ENCODE measurements around the gene DNAH17.

Gene DNAH17

GRCh38 chr17:78494696-78495330 is 82.4 kb downstream of the DNAH17 start:
- no peak for TF ChIP-seq ESRRG (CRISPR knock-in tag; IDR thresholded peaks at IDR 0.05)
- no peak for TF ChIP-seq BACH2 (CRISPR knock-in tag; IDR thresholded peaks at IDR 0.05; ENCODE audit: borderline replicate concordance)
- TF ChIP-seq PPARA (CRISPR knock-in tag; IDR thresholded peaks at IDR 0.05; ENCODE audit: borderline replicate concordance) = no peak
- no peak for TF ChIP-seq TOX (CRISPR knock-in tag; IDR thresholded peaks at IDR 0.05; ENCODE audit: borderline replicate concordance)
- no peak for TF ChIP-seq CREB5 (CRISPR knock-in tag; IDR thresholded peaks at IDR 0.05; ENCODE audit: low read depth)
- no peak for TF ChIP-seq ISL1 (CRISPR knock-in tag; IDR thresholded peaks at IDR 0.05)
- no peak for TF ChIP-seq ZC3H10 (CRISPR knock-in tag; IDR thresholded peaks at IDR 0.05)
- no peak for TF ChIP-seq CSRNP3 (CRISPR knock-in tag; IDR thresholded peaks at IDR 0.05)
- no peak for TF ChIP-seq SNAI2 (CRISPR knock-in tag; IDR thresholded peaks at IDR 0.05)
- TF ChIP-seq RARB (CRISPR knock-in tag; IDR thresholded peaks at IDR 0.05) = no peak
- TF ChIP-seq ZNF565 (CRISPR knock-in tag; conservative IDR thresholded peaks at IDR 0.05; ENCODE audit: low read depth) = no peak
- TF ChIP-seq ZNF8 (CRISPR knock-in tag; IDR thresholded peaks at IDR 0.05) = no peak
- no peak for TF ChIP-seq TCF4 (CRISPR knock-in tag; IDR thresholded peaks at IDR 0.05; ENCODE audit: borderline replicate concordance)
- TF ChIP-seq POU6F1 (CRISPR knock-in tag; IDR thresholded peaks at IDR 0.05; ENCODE audit: borderline replicate concordance, low read depth) = no peak
- no peak for TF ChIP-seq GLIS3 (CRISPR knock-in tag; IDR thresholded peaks at IDR 0.05)
- no peak for TF ChIP-seq OSR1 (CRISPR knock-in tag; IDR thresholded peaks at IDR 0.05)
- no peak for TF ChIP-seq ZFP3 (CRISPR knock-in tag; IDR thresholded peaks at IDR 0.05)
- no peak for TF ChIP-seq ZFP30 (CRISPR knock-in tag; IDR thresholded peaks at IDR 0.05)
- no peak for TF ChIP-seq ZNF70 (CRISPR knock-in tag; IDR thresholded peaks at IDR 0.05)
- no peak for TF ChIP-seq CSDC2 (CRISPR knock-in tag; IDR thresholded peaks at IDR 0.05)
- no peak for ATAC-seq

GRCh38 chr17:78493853-78494695 is 83.1 kb downstream of the DNAH17 start:
- TF ChIP-seq ESRRG (CRISPR knock-in tag; IDR thresholded peaks at IDR 0.05) = no peak
- TF ChIP-seq ZNF8 (CRISPR knock-in tag; IDR thresholded peaks at IDR 0.05) = no peak
- TF ChIP-seq ZFP30 (CRISPR knock-in tag; IDR thresholded peaks at IDR 0.05) = no peak
- TF ChIP-seq ZNF565 (CRISPR knock-in tag; conservative IDR thresholded peaks at IDR 0.05; ENCODE audit: low read depth) = no peak
- TF ChIP-seq ZFP3 (CRISPR knock-in tag; IDR thresholded peaks at IDR 0.05) = no peak
- TF ChIP-seq CREB5 (CRISPR knock-in tag; IDR thresholded peaks at IDR 0.05; ENCODE audit: low read depth) = no peak
- no peak for TF ChIP-seq OSR1 (CRISPR knock-in tag; IDR thresholded peaks at IDR 0.05)
- no peak for TF ChIP-seq PATZ1 (CRISPR knock-in tag; IDR thresholded peaks at IDR 0.05; ENCODE audit: borderline replicate concordance)
- no peak for TF ChIP-seq GLIS3 (CRISPR knock-in tag; IDR thresholded peaks at IDR 0.05)
- TF ChIP-seq CSDC2 (CRISPR knock-in tag; IDR thresholded peaks at IDR 0.05) = no peak
- no peak for TF ChIP-seq PPARA (CRISPR knock-in tag; IDR thresholded peaks at IDR 0.05; ENCODE audit: borderline replicate concordance)
- TF ChIP-seq TSHZ2 (CRISPR knock-in tag; IDR thresholded peaks at IDR 0.05) = no peak
- TF ChIP-seq TOX (CRISPR knock-in tag; IDR thresholded peaks at IDR 0.05; ENCODE audit: borderline replicate concordance) = no peak
- no peak for TF ChIP-seq BACH2 (CRISPR knock-in tag; IDR thresholded peaks at IDR 0.05; ENCODE audit: borderline replicate concordance)
- no peak for TF ChIP-seq ISL1 (CRISPR knock-in tag; IDR thresholded peaks at IDR 0.05)
- TF ChIP-seq ZC3H10 (CRISPR knock-in tag; IDR thresholded peaks at IDR 0.05) = no peak
- TF ChIP-seq TCF4 (CRISPR knock-in tag; IDR thresholded peaks at IDR 0.05; ENCODE audit: borderline replicate concordance) = no peak
- TF ChIP-seq CSRNP3 (CRISPR knock-in tag; IDR thresholded peaks at IDR 0.05) = no peak
- no peak for ATAC-seq

All from SK-N-SH treated with all-trans-retinoic acid at 6 μM for 48 hours (cell line).